Measurements from ENCODE around the gene EGFL8.
"Not testable (repeated sequence)": the region's sequence is repeated elsewhere in the genome, so short reads cannot be mapped to it uniquely, and the experiment has no call there.

Gene EGFL8

GRCh38 chr6:32182555-32182981 lies 18.2 kb downstream of the EGFL8 start:
- no peak for DNase-seq (ENCODE audit: low spot score)
- in situ Hi-C loops (cut with MboI; ENCODE audit: low pct_unique_long_range_greater_than_20kb, low sequenced_read_pairs, unreplicated experiment) = no loop called here
- TF ChIP-seq, protein P1, sequence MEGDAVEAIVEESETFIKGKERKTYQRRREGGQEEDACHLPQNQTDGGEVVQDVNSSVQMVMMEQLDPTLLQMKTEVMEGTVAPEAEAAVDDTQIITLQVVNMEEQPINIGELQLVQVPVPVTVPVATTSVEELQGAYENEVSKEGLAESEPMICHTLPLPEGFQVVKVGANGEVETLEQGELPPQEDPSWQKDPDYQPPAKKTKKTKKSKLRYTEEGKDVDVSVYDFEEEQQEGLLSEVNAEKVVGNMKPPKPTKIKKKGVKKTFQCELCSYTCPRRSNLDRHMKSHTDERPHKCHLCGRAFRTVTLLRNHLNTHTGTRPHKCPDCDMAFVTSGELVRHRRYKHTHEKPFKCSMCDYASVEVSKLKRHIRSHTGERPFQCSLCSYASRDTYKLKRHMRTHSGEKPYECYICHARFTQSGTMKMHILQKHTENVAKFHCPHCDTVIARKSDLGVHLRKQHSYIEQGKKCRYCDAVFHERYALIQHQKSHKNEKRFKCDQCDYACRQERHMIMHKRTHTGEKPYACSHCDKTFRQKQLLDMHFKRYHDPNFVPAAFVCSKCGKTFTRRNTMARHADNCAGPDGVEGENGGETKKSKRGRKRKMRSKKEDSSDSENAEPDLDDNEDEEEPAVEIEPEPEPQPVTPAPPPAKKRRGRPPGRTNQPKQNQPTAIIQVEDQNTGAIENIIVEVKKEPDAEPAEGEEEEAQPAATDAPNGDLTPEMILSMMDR (IDR thresholded peaks at IDR 0.05; ENCODE audit: extremely low read depth, insufficient read depth, missing control alignments) = no peak

DNA sequence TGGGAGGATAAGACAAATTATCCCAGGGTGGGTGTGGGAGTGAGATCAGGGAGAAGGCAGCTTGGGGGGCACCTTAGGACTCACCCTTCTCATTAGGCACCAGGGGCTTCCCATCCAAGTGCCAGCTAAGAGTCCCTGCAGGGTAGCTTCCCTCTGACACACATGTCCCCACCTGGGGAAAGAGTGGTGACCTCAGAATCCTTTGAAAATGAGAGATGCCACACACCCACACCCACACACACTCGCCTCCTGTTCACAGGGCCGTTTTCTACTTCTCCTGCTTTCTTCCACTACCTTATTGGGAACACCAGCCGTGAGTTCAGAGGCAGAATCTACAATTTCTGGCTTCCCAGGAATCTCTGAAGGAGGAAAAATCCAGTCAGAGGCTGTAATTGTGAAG lies 18.6 kb downstream of the EGFL8 start:
- in situ Hi-C loops (cut with MboI; ENCODE audit: low pct_unique_long_range_greater_than_20kb, low sequenced_read_pairs, unreplicated experiment) = no loop called here
- no peak for DNase-seq (ENCODE audit: low spot score)
- TF ChIP-seq, protein P1 (IDR thresholded peaks at IDR 0.05; ENCODE audit: extremely low read depth, insufficient read depth, missing control alignments) = no peak

- TF ChIP-seq, protein P1 (IDR thresholded peaks at IDR 0.05; ENCODE audit: extremely low read depth, insufficient read depth, missing control alignments) = no peak
- no peak for DNase-seq (ENCODE audit: low spot score)
- in situ Hi-C loops (cut with MboI; ENCODE audit: low pct_unique_long_range_greater_than_20kb, low sequenced_read_pairs, unreplicated experiment) = no loop called here
Observed at GRCh38 chr6:32183483-32184083, 19.2 kb downstream of the EGFL8 start.

DNA sequence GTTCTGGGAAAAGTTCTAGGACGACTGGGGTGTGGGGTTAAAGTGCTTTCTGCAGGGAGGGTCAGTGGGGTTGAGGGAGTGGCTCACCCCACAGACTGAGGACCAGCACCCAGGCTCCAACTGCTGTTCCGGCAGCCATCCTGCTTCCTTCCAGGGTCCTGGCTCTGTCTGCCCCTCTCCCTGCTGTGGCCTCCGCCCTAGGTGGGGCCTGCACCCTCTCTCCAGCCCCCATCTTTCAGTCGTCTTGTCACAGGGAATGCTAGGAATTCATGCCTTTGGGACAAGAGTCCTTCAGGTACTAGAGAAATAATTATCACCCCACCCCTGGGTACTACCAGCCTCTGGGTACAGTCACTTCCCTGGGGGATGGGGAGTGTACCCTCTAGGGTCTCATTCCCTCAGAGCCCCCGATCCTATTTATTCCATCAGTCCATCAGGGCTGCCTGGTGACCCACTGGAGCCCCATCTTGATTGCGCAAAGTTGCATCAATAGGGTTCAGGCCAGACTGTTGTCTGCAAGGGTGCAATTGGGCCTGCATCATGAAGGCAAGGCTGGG lies 19.8 kb downstream of the EGFL8 start, which contains the start of gene AGER:
TSS of gene AGER (minus strand) at position 170 of the 557 bp plus-strand sequence. CDS start at position 139, 31 bp downstream.
- TF ChIP-seq, protein P1 (IDR thresholded peaks at IDR 0.05; ENCODE audit: extremely low read depth, insufficient read depth, missing control alignments) = no peak
- in situ Hi-C loops (cut with MboI; ENCODE audit: low pct_unique_long_range_greater_than_20kb, low sequenced_read_pairs, unreplicated experiment) = no loop called here
- no peak for DNase-seq (ENCODE audit: low spot score)

- DNase-seq (ENCODE audit: low spot score); in situ Hi-C loops (cut with MboI; ENCODE audit: low pct_unique_long_range_greater_than_20kb, low sequenced_read_pairs, unreplicated experiment): not testable (repeated sequence)
Observed at GRCh38 chr6:32185681-32186131, 21.3 kb downstream of the EGFL8 start.

- DNase-seq (ENCODE audit: low spot score); in situ Hi-C loops (cut with MboI; ENCODE audit: low pct_unique_long_range_greater_than_20kb, low sequenced_read_pairs, unreplicated experiment): not testable (repeated sequence)
Observed at GRCh38 chr6:32186151-32186840, 21.9 kb downstream of the EGFL8 start.

GRCh38 chr6:32187009-32187709 lies 22.8 kb downstream of the EGFL8 start:
- TF ChIP-seq, protein P1 (IDR thresholded peaks at IDR 0.05; ENCODE audit: extremely low read depth, insufficient read depth, missing control alignments) = no peak
- no peak for DNase-seq (ENCODE audit: low spot score)
- in situ Hi-C loops (cut with MboI; ENCODE audit: low pct_unique_long_range_greater_than_20kb, low sequenced_read_pairs, unreplicated experiment) = no loop called here

DNA sequence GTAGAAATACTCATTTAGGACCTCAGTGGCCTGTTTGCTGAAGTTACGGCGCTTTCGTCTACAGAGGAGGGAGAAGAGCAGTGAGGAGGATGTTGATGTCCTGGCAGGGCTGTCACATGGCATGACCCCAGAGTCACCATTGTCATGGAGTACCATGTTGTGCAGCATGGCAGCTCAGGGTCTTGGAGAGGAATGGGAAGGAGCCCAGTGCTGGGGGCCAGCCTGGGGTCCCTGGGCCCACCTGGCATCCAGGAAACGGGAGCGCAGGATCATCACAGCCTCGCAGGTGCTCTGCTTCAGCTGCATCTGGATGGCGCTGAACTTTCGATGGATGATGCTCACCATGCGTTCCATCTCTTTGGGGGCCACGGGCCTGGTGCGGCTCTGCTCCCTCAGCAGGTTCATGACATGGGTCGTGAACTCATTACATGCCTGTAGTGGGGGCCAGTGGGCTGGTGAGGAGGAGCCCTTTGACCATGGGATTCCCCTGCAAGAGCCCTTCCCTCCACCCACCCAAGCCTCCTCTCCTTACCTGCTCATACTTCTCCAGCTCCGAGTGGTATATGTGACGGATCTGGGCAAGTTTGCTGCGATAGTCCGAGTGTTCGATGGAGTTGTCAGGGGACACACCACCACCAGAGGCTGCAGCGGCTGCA lies 23.5 kb downstream of the EGFL8 start:
- in situ Hi-C loops (cut with MboI; ENCODE audit: low pct_unique_long_range_greater_than_20kb, low sequenced_read_pairs, unreplicated experiment); DNase-seq (ENCODE audit: low spot score): not testable (repeated sequence)

Data from GM13977 (cell line).